Measurements from ENCODE around the gene CST3. TPM values are rescaled to one million over a fixed set of nuclear protein-coding genes. Genes with fewer than 3 reads are reported as not detected.

The CST3 gene
- total and polyA plus RNA-seq, 2 of the 8 experiments (the other 6 are each of a cell fraction or from before 2014, with no cell fraction given) = 53.2 to 184 TPM

- no peak for FAIRE-seq
Measured at GRCh38 chr20:23602699-23603098, 35.1 kb downstream of the CST3 start.

More at GRCh38 chr20:23602699-23603098, 35.1 kb downstream of the CST3 start:
- ChIA-PET CTCF (ENCODE audit: partially characterized antibody) (interaction anchor here (1.3 to 18.5 kb wide), 3 partner anchors 37 to 187 kb away, joined by 3 to 328 read pairs (median 5); partner anchors contain the start of genes CST11 and CSTL1), POLR2A (ENCODE audit: partially characterized antibody) (no interaction called here)
- no peak overlapping the region for H4K91ac ChIP-seq (replicated peaks; ENCODE audit: insufficient read length, low read length)
- H4K20me1 ChIP-seq (replicated peaks in 1 of 2; ENCODE audit: control insufficient read depth in 1 of 2, insufficient read depth in 2 of 2, low read length in 2 of 2) = no peaks in the 10 kb centered on the region
- H3K4me1 ChIP-seq (replicated peaks in 1 of 4; ENCODE audit: control insufficient read depth in 3 of 4, insufficient read depth in 4 of 4, low read length in 3 of 4) = no peaks in the 10 kb centered on the region
- H3K56ac ChIP-seq (replicated peaks; ENCODE audit: insufficient read length, low read depth, low read length) = no peak overlapping the region
- no peak for DNase-seq (ENCODE audit: low read depth in 1 of 2, low spot score in 2 of 2)
- no peak overlapping the region for H3K18ac ChIP-seq (ENCODE audit: extremely low read depth, low read length)
- no peak overlapping the region for H4K8ac ChIP-seq (ENCODE audit: extremely low read depth, insufficient read depth, low read length)
- no peak overlapping the region for H2BK15ac ChIP-seq (ENCODE audit: low read length)
- peak overlapping the region; percentile 36; the same call in 1 of the 2 replicates for H2BK20ac ChIP-seq (ENCODE audit: low read length)
- no peaks in the 10 kb centered on the region for H3K23me2 ChIP-seq (ENCODE audit: low read depth, low read length)
- H3K79me2 ChIP-seq (ENCODE audit: control insufficient read depth in 1 of 2, insufficient read depth in 2 of 2, low read length in 2 of 2) = no peaks in the 10 kb centered on the region
- H3K4ac ChIP-seq (replicated peaks; ENCODE audit: insufficient read length, low read depth, low read length) = no peak overlapping the region
- H3K79me1 ChIP-seq (ENCODE audit: low read depth, low read length) = no peaks in the 10 kb centered on the region
- no peak overlapping the region for H2BK5ac ChIP-seq (ENCODE audit: low read depth, low read length)
- no peak overlapping the region for H3K23ac ChIP-seq (ENCODE audit: insufficient read length)
- no peak overlapping the region for H2AK5ac ChIP-seq (ENCODE audit: low read depth, low read length)
- no peak overlapping the region for H2AFZ ChIP-seq (ENCODE audit: low read length)
- no peak overlapping the region for H3K4me3 ChIP-seq (ENCODE audit: extremely low read depth in 1 of 4, insufficient read depth in 2 of 4, low read depth in 3 of 4, low read length in 4 of 4)
- H3K14ac ChIP-seq (ENCODE audit: insufficient read length) = no peak overlapping the region
- WGBS, 2 experiments (ENCODE audit: extremely low coverage in 1 of 2, insufficient coverage in 1 of 2, insufficient read length in 1 of 2, insufficient replicate concordance in 2 of 2, low coverage in 1 of 2, low lambda C conversion rate in 2 of 2, missing lambda C conversion rate in 1 of 2) = 80% methylated on average over 6 of the region's 6 CpGs; no CpG with 5 or more reads in 1 of the 2 experiments
- no peak overlapping the region for H3K27ac ChIP-seq (ENCODE audit: low read depth, low read length)
- no peak overlapping the region for H2BK120ac ChIP-seq (replicated peaks; ENCODE audit: low read depth, low read length)
- H3K36me3 ChIP-seq (ENCODE audit: control insufficient read depth in 2 of 4, insufficient read depth in 4 of 4, low read length in 3 of 4) = no peaks in the 10 kb centered on the region
- TF ChIP-seq TBP (IDR thresholded peaks at IDR 0.05; ENCODE audit: low read depth, low read length) (no peak), TCF12 (IDR thresholded peaks at IDR 0.05; ENCODE audit: low read depth, low read length) (no peak), JUN (IDR thresholded peaks at IDR 0.05; ENCODE audit: low read depth, low read length) (no peak), CREB1 (IDR thresholded peaks at IDR 0.05) (no peak), KDM4A (IDR thresholded peaks at IDR 0.05; ENCODE audit: low read depth, low read length, severe bottlenecking) (no peak), KDM5A (IDR thresholded peaks at IDR 0.05; ENCODE audit: low read length) (no peak), CTBP2 (IDR thresholded peaks at IDR 0.05; ENCODE audit: borderline replicate concordance, insufficient read depth, insufficient read length, low read length) (no peak), RFX5 (IDR thresholded peaks at IDR 0.05; ENCODE audit: borderline replicate concordance, low read depth, low read length) (no peak)
- TF ChIP-seq, protein P1, sequence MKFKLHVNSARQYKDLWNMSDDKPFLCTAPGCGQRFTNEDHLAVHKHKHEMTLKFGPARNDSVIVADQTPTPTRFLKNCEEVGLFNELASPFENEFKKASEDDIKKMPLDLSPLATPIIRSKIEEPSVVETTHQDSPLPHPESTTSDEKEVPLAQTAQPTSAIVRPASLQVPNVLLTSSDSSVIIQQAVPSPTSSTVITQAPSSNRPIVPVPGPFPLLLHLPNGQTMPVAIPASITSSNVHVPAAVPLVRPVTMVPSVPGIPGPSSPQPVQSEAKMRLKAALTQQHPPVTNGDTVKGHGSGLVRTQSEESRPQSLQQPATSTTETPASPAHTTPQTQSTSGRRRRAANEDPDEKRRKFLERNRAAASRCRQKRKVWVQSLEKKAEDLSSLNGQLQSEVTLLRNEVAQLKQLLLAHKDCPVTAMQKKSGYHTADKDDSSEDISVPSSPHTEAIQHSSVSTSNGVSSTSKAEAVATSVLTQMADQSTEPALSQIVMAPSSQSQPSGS (IDR thresholded peaks at IDR 0.05; ENCODE audit: low read length) = no peak
- TF ChIP-seq, protein P2, sequence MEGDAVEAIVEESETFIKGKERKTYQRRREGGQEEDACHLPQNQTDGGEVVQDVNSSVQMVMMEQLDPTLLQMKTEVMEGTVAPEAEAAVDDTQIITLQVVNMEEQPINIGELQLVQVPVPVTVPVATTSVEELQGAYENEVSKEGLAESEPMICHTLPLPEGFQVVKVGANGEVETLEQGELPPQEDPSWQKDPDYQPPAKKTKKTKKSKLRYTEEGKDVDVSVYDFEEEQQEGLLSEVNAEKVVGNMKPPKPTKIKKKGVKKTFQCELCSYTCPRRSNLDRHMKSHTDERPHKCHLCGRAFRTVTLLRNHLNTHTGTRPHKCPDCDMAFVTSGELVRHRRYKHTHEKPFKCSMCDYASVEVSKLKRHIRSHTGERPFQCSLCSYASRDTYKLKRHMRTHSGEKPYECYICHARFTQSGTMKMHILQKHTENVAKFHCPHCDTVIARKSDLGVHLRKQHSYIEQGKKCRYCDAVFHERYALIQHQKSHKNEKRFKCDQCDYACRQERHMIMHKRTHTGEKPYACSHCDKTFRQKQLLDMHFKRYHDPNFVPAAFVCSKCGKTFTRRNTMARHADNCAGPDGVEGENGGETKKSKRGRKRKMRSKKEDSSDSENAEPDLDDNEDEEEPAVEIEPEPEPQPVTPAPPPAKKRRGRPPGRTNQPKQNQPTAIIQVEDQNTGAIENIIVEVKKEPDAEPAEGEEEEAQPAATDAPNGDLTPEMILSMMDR (IDR thresholded peaks at IDR 0.05; ENCODE audit: control extremely low read depth in 1 of 3, insufficient read depth in 1 of 3, low read depth in 1 of 3, low read length in 3 of 3) = no peak
- no peaks in the 10 kb centered on the region; a peak in 1 of 7 replicates for H3K27me3 ChIP-seq (replicated peaks in 1 of 4; ENCODE audit: control insufficient read depth in 3 of 4, extremely low read depth in 1 of 4, insufficient read depth in 3 of 4, low read length in 3 of 4)
- no peak overlapping the region for H3K4me2 ChIP-seq (ENCODE audit: insufficient read depth in 1 of 2, low read depth in 2 of 2, low read length in 2 of 2)
- H4K5ac ChIP-seq (ENCODE audit: insufficient read length, low read depth, low read length) = no peak overlapping the region
- no peak overlapping the region; the same call in 1 of the 2 replicates for H2BK12ac ChIP-seq (ENCODE audit: low read depth, low read length)
- no peak overlapping the region for H3K9ac ChIP-seq (replicated peaks in 1 of 4; ENCODE audit: extremely low read depth in 1 of 4, low read depth in 3 of 4, low read length in 3 of 4)
- H3K9me3 ChIP-seq (ENCODE audit: insufficient read depth in 2 of 2, low read depth in 1 of 2, low read length in 1 of 2) = no peaks in the 10 kb centered on the region

Data from H1 (cell line).